Activated CD4-positive, alpha-beta memory T cell treated with anti-CD3 and anti-CD28 coated beads for 36 hours (primary cell): ENCODE results near the gene RNF223. TPM values are rescaled to one million over a fixed set of nuclear protein-coding genes. Genes with fewer than 3 reads are reported as not detected.
"Not testable (repeated sequence)": the region's sequence is repeated elsewhere in the genome, so short reads cannot be mapped to it uniquely, and the experiment has no call there.

Experiments used
- CTCF ChIA-PET: fragments of 350-600 bp; sonication (Branson Sonifier 250); formaldehyde crosslinking; loops from one replicate; lab custom pipeline; 2021; ENCODE audit warnings: antibody characterized with exemption, inconsistent platforms; lab: Charles Lee
- POLR2A ChIA-PET: fragments of 350-600 bp; sonication (Branson Sonifier 250); formaldehyde crosslinking; loops from one replicate; lab custom pipeline; 2021; ENCODE audit warnings: antibody characterized with exemption; lab: Charles Lee
- DNase-seq: peaks from one replicate; pipeline ENCODE4 v3.0.0-alpha.2; 2020
- H3K27ac Mint-ChIP-seq: one replicate; pipeline ENCODE4 v1.8.0; 2021; ENCODE audit warnings: mixed read lengths
- H3K27me3 Mint-ChIP-seq: one replicate; pipeline ENCODE4 v1.8.0; 2021; ENCODE audit warnings: mixed read lengths
- H3K36me3 Mint-ChIP-seq: one replicate; pipeline ENCODE4 v1.8.0; 2021; ENCODE audit warnings: mixed read lengths
- H3K4me1 Mint-ChIP-seq: one replicate; pipeline ENCODE4 v1.8.0; 2021; ENCODE audit warnings: low read depth, mixed read lengths
- H3K4me3 Mint-ChIP-seq: one replicate; pipeline ENCODE4 v1.8.0; 2021; ENCODE audit warnings: mild to moderate bottlenecking, mixed read lengths
- H3K9me3 Mint-ChIP-seq: one replicate; pipeline ENCODE4 v1.8.0; 2021; ENCODE audit warnings: mixed read lengths
- intact Hi-C: fragments of 100-400 bp; cut with micrococcal nuclease; formaldehyde crosslinking; loops from one replicate; pipeline ENCODE4 v1.15.1; 2023
- total RNA-seq, 2 experiments: library from RNA; stranded (reverse); gene quantifications; one replicate each; pipeline ENCODE4 v1.2.3, GENCODE V29; 2021

Gene RNF223
- total RNA-seq, 2 experiments from 2014 or later = not detected

DNA sequence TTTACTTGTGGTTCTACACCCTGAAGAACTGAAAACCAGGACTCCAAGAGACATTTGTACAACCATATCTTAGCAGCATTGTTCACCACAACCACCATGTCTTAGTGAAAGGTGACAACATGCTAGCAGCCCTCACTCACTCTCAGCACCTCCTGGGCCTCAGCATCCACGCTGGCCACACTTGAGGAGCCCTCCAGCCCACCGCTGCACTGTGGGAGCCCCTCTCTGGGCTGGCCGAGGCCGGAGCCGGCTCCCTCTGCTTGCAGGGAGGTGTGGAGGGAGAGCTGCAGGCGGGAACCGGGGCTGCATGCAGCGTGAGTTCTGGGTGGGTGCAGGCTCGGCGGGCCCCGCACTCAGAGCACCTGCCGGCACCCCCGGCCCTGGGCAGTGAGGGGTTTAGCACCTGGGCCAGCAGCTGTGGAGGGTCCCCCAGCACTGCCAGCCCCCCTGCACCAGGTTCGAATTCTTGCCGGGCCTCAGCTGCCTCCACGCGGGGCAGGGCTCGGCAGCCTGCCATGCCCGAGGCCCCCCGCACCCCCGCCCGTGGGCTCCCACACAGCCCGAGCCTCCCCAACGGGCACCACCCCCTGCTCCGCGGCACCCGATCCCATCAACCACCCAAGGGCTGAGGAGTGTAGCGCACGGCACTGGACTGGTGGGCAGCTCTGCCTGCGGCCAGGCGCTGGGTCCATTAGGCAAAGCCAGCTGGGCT lies 32.6 kb upstream of the RNF223 start:
- Mint-ChIP-seq H3K4me1 (peaks cover 29% of the 10 kb centered on the region), H3K36me3 (peaks cover 13% of the 10 kb centered on the region), H3K27ac (no peak overlapping the region), H3K4me3 (no peak overlapping the region), H3K9me3 (no peaks in the 10 kb centered on the region), H3K27me3 (no peaks in the 10 kb centered on the region)
- POLR2A ChIA-PET = no interaction called here
- no peak for DNase-seq
- intact Hi-C loops = no loop called here
- CTCF ChIA-PET = interaction anchor here (0.9 to 1.3 kb wide), 3 partner anchors 15 to 184 kb away, joined by 3 to 5 read pairs (median 5); no protein-coding TSS in a partner anchor

DNA sequence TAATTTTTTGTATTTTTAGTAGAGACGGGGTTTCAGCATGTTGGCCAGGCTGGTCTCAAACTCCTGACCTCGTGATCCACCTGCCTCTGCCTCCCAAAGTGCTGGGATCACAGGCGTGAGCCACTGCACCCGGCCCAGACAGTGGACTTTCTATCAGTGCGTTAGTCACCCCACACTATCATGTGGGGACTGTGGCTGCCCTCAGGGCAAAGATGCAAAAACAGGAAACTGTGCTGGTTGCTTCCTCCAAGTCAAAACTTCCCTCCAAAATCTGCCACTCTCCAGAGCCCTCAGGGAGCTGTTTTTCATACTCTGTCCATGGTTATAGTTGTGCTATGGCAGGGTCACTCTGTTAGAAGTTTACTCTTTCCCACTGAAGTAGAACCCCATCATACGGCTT lies 30.0 kb upstream of the RNF223 start:
- peaks cover 21% of the 10 kb centered on the region for H3K36me3 Mint-ChIP-seq
- CTCF ChIA-PET, H3K27me3 Mint-ChIP-seq, H3K4me3 Mint-ChIP-seq, intact Hi-C loops: not testable (repeated sequence)
- DNase-seq = peak; percentile 62
- peaks cover 47% of the 10 kb centered on the region for H3K4me1 Mint-ChIP-seq
- H3K9me3 Mint-ChIP-seq = peaks cover 18% of the 10 kb centered on the region
- POLR2A ChIA-PET = interaction anchor here (0.7 kb wide), 1 partner anchor 70 kb away, joined by 5 read pairs; no protein-coding TSS in a partner anchor
- peak overlapping the region; percentile 70 for H3K27ac Mint-ChIP-seq

DNA sequence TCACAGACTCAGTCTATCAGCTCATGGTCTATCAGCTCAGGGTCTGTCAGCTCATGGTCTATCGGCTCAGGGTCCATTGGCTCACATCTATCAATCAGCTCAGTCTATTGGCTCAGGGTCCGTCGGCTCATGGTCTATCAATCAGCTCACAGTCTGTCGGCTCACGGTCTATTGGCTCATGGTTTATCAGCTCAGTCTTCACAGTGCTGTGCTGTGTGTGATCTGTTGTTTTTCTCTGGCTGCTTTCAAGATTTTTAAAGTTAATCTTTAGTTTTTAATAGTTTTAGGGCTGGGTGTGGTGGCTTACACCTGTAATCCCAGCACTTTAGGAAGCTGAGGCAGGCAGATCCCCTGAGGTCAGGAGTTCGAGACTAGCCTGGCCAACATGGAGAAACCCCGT lies 27.4 kb upstream of the RNF223 start:
- ChIA-PET CTCF (interaction anchor here (0.9 to 1.0 kb wide), 2 partner anchors 21 to 298 kb away, joined by 4 read pairs; partner anchors contain the start of gene CCNL2), POLR2A (no interaction called here)
- H3K4me3 Mint-ChIP-seq = no peak overlapping the region
- no peak for DNase-seq
- H3K27ac Mint-ChIP-seq = no peak overlapping the region
- H3K36me3 Mint-ChIP-seq = peaks cover 28% of the 10 kb centered on the region
- peaks cover 58% of the 10 kb centered on the region for H3K4me1 Mint-ChIP-seq
- intact Hi-C loops = no loop called here
- H3K27me3 Mint-ChIP-seq = peaks cover 3% of the 10 kb centered on the region
- peaks cover 31% of the 10 kb centered on the region for H3K9me3 Mint-ChIP-seq

DNA sequence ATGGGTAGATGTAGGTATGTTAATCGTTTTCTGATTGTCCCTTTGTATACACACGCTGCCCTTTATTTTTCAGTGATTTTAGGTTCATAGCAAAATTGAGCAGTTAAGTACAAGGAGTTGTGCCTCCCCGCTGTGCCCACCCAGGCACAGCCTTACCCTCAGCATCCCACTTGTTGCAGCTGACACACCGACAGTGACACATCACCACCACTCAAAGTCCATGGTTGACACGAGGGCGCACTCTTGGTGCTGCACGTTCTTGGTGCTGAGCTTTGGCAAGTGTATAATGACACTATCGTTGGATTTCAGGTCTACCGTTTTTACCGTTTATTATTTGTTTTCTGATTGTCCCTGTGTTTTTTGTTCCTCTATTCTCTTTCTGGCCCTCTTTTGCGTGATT lies 26.2 kb upstream of the RNF223 start:
- peaks cover 31% of the 10 kb centered on the region for H3K9me3 Mint-ChIP-seq
- intact Hi-C loops = no loop called here
- ChIA-PET POLR2A (interaction anchor here (0.5 kb wide), 1 partner anchor 53 kb away, joined by 4 read pairs; no protein-coding TSS in a partner anchor), CTCF (interaction anchor here (0.6 kb wide), 1 partner anchor 140 kb away, joined by 3 read pairs; no protein-coding TSS in a partner anchor)
- no peak for DNase-seq
- H3K27me3 Mint-ChIP-seq = peaks cover 3% of the 10 kb centered on the region
- H3K36me3 Mint-ChIP-seq = peaks cover 25% of the 10 kb centered on the region
- peak overlapping the region; percentile 47 for H3K27ac Mint-ChIP-seq
- H3K4me3 Mint-ChIP-seq = no peak overlapping the region
- peaks cover 58% of the 10 kb centered on the region for H3K4me1 Mint-ChIP-seq

DNA sequence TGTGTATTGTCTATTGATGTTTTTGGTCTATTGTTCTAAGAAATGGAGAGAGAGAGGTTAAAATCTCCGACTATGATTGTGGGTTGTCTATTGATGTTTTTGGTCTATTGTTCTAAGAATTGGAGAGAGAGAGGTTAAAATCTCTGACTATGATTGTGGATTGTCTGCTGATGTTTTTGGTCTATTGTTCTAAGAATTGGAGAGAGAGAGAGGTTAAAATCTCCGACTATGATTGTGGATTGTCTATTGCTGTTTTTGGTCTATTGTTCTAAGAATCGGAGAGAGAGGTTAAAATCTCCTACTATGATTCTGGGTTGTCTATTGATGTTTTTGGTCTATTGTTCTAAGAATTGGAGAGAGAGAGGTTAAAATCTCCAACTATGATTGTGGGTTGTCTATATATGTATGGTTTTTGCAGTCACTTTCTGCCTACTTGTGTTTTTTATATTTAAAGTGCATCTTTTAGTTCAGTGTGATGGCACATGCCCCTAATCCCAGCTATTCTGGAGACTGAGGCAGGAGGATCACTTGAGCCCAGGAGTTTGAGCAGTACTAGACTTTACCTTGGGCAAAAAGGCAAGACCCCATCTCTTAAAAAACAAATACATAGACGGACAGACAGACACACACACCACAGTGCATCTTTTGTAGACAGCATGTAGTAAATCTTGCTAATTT lies 25.5 kb upstream of the RNF223 start:
- H3K27ac Mint-ChIP-seq = peak overlapping the region; percentile 97
- intact Hi-C loops = loop anchor here (2.0 kb wide), 3 partner anchors 17 to 61 kb away; partner anchors contain the start of gene C1orf159
- H3K27me3 Mint-ChIP-seq = peaks cover 3% of the 10 kb centered on the region
- peak overlapping the region; percentile 9 for H3K4me3 Mint-ChIP-seq
- H3K36me3 Mint-ChIP-seq = peaks cover 25% of the 10 kb centered on the region
- peaks cover 31% of the 10 kb centered on the region for H3K9me3 Mint-ChIP-seq
- H3K4me1 Mint-ChIP-seq = peaks cover 55% of the 10 kb centered on the region
- POLR2A ChIA-PET = no interaction called here
- DNase-seq = peak; percentile 8
- CTCF ChIA-PET = interaction anchor here (0.6 kb wide), 1 partner anchor 140 kb away, joined by 3 read pairs; no protein-coding TSS in a partner anchor

DNA sequence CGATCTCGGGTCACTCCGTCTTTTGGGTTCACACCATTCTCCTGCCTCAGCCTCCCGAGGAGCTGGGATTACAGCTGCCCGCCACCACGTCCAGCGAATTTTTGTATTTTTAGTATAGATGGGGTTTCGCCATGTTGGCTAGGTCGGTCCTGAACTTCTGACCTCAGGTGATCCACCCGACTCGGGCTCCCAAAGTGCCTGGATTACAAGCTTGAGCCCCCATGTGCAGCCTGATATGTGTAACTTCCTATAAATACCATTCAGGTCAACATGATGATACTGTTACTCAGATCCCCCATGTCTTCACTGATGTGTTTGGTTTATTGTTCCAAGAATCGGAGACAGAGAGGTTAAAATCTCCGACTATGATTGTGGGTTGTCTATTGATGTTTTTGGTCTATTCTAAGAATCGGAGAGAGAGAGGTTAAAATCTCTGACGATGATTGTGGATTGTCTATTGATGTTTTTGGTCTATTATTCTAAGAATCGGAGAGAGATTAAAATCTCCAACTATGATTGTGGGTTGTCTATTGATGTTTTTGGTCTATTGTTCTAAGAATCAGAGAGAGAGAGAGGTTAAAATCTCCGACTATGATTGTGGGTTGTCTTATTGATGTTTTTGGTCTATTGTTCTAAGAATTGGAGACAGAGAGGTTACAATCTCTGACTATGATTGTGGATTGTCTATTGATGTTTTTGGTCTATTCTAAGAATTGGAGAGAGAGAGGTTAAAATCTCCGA lies 24.7 kb upstream of the RNF223 start:
- Mint-ChIP-seq H3K27ac (peak overlapping the region; percentile 97), H3K9me3 (peaks cover 31% of the 10 kb centered on the region), H3K4me1 (peaks cover 47% of the 10 kb centered on the region), H3K27me3 (peaks cover 3% of the 10 kb centered on the region), H3K4me3 (peak overlapping the region; percentile 9), H3K36me3 (peaks cover 25% of the 10 kb centered on the region)
- intact Hi-C loops = loop anchor here (2.0 kb wide), 3 partner anchors 18 to 60 kb away; partner anchors contain the start of gene C1orf159
- CTCF ChIA-PET = interaction anchor here (0.9 to 2.1 kb wide), 2 partner anchors 35 to 247 kb away, joined by 3 to 10 read pairs; no protein-coding TSS in a partner anchor
- DNase-seq = peak; percentile 48
- POLR2A ChIA-PET = interaction anchor here (1.1 kb wide), 1 partner anchor 35 kb away, joined by 4 read pairs; no protein-coding TSS in a partner anchor

DNA sequence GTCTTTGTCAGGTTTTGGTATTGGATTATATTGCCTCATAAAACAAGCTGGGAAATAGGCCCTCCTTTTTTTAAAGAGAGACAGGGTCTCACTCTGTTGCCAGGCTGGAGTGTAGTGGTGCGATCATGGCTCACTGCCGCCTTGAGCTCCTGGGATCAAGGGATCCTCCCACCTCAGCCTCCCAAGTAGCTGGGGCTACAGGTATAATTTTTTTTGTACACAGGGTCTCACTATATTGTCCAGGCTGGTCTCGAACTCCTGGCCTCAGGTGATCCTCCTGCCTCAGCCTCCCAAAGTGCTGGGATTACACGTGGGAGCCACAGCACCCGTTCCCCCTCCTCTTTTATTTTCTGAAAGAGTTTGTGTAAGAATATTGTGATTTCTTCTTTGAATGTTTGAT lies 22.0 kb upstream of the RNF223 start:
- H3K9me3 Mint-ChIP-seq = peaks cover 29% of the 10 kb centered on the region
- H3K36me3 Mint-ChIP-seq = peaks cover 20% of the 10 kb centered on the region
- H3K27ac Mint-ChIP-seq, POLR2A ChIA-PET, DNase-seq, intact Hi-C loops, H3K27me3 Mint-ChIP-seq, H3K4me3 Mint-ChIP-seq: not testable (repeated sequence)
- H3K4me1 Mint-ChIP-seq = peaks cover 35% of the 10 kb centered on the region
- CTCF ChIA-PET = interaction anchor here (1.5 kb wide), 1 partner anchor 26 kb away, joined by 3 read pairs; no protein-coding TSS in a partner anchor

DNA sequence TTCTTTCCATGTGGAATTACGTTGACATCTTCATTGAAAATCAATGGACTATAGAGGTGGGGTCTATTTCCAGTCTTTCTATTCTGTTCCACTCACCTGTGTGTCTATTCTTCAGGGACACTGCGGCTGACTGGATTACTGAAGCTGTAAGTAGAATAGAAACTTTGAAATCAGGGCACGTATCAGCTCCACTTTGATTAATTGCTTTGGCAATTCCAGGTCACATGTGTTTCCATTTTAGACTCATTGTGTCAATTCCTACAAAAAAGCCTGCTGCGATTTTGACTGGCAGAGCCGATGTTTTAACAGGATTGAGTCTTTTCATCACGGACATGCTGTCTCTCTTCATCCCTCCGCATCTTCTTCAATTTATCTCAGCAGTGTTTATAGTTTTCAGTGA lies 20.9 kb upstream of the RNF223 start:
- Mint-ChIP-seq H3K27me3 (peaks cover 3% of the 10 kb centered on the region), H3K36me3 (peaks cover 15% of the 10 kb centered on the region), H3K4me1 (peaks cover 28% of the 10 kb centered on the region), H3K9me3 (peaks cover 21% of the 10 kb centered on the region), H3K27ac (no peak overlapping the region), H3K4me3 (no peak overlapping the region)
- ChIA-PET CTCF (interaction anchor here (1.5 to 1.6 kb wide), 2 partner anchors 27 to 28 kb away, joined by 3 to 4 read pairs; no protein-coding TSS in a partner anchor), POLR2A (no interaction called here)
- DNase-seq = no peak
- intact Hi-C loops = no loop called here

DNA sequence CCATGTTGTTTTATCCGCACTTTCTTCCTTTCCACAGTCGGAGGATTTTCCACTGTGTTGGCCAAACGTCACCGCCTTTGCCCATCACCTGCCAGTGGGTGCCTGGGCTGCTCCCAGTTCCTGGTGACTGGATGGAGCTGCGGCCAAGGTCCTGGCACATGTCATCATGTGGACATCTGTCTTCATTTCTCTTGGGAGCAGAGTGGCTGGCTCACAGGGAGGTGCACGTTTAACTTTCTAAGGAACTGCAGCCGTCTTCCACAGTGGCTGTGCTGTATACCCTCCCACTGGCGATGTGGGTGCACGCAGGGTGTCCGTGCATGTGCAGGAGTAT lies 19.5 kb upstream of the RNF223 start:
- Mint-ChIP-seq H3K27me3 (no peaks in the 10 kb centered on the region), H3K4me1 (peaks cover 14% of the 10 kb centered on the region), H3K4me3 (no peak overlapping the region), H3K9me3 (peaks cover 7% of the 10 kb centered on the region), H3K27ac (no peak overlapping the region), H3K36me3 (peaks cover 3% of the 10 kb centered on the region)
- no peak for DNase-seq
- CTCF ChIA-PET = interaction anchor here (1.6 kb wide), 1 partner anchor 28 kb away, joined by 4 read pairs; no protein-coding TSS in a partner anchor
- intact Hi-C loops = no loop called here
- POLR2A ChIA-PET = no interaction called here

DNA sequence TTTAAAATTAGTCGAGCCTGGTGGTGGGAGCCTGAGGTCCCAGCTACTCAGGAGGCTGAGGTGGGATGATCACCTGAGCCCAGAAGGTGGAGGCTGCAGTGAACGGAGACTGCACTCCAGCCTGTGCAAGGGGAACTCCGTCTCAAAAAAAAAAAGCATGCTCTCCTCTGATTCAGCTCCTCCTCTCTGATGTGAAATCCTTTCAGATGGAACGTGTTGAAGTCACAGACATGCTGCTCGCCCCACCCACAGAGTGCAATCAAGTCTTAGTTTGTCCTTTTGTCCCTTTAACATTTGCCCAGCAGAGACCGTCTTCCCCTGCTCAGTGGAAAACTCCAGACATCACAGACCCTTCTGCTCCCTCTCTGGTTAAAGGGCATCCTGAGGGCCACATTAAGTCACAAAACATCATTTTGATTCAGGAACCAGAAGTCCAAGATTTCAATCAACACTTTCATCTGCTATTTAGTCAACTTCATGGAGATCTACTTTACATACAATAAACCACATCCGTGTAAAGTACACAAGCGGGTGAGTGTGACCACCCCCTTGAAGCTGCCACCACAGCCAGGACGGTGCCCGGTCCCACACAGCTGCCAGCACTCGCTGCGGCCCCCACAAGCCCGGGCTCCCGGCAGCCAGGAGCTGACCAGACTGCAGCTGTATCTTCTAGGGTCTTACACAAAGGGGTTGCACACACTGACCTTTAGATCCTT lies 18.9 kb upstream of the RNF223 start:
- no peak overlapping the region for H3K4me3 Mint-ChIP-seq
- ChIA-PET POLR2A (no interaction called here), CTCF (interaction anchor here (1.6 kb wide), 1 partner anchor 29 kb away, joined by 4 read pairs; no protein-coding TSS in a partner anchor)
- H3K9me3 Mint-ChIP-seq = peaks cover 3% of the 10 kb centered on the region
- intact Hi-C loops = no loop called here
- no peaks in the 10 kb centered on the region for H3K36me3 Mint-ChIP-seq
- H3K27ac Mint-ChIP-seq = peak overlapping the region; percentile 14
- no peaks in the 10 kb centered on the region for H3K27me3 Mint-ChIP-seq
- peaks cover 9% of the 10 kb centered on the region for H3K4me1 Mint-ChIP-seq
- peak; percentile 14 for DNase-seq
